Superior temporal gyrus (tissue), 1 donor: ENCODE results near the gene TAF7L.
"Not testable (repeated sequence)": the region's sequence is repeated elsewhere in the genome, so short reads cannot be mapped to it uniquely, and the experiment has no call there.

Source experiments
- DNase-seq: peaks from one replicate; pipeline ENCODE4 v3.0.0-alpha.2; 2016; ENCODE audit errors: extremely low spot score

Gene TAF7L, protein sequence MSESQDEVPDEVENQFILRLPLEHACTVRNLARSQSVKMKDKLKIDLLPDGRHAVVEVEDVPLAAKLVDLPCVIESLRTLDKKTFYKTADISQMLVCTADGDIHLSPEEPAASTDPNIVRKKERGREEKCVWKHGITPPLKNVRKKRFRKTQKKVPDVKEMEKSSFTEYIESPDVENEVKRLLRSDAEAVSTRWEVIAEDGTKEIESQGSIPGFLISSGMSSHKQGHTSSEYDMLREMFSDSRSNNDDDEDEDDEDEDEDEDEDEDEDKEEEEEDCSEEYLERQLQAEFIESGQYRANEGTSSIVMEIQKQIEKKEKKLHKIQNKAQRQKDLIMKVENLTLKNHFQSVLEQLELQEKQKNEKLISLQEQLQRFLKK

DNA sequence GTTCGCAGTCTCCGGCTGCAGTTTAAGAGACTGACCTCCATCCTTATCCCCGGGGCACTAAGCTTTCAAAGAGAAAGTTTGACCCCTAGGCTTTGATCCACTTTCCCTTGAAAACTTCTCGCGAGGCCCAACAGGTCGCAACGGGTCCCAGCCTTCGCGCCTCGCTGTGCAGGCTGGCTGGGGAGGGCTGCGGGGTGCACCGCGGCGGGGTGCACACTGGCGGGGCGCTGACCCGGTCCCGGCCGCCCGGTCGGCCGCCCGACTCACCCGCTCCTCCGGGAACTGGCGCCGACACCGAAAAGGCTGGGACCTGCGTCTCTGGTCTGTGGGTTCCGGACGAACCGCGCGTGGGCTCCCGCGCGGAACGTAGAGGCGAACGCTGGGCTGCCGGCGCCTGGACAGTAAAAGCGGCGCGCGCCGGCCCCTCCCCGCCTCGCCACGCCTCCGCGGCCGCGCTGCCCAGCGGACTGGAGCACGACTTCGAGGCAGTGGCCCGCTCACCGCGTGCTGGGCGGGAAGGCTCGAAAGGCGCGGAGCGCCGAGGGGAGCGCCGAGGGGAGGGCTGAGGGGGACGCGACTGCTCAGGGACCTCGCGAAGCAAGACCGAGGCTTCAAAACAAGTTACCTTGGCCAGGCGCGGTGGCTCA is at the start of gene TAF7L:
TSS of gene TAF7L (minus strand) at position 378 of the 647 bp plus-strand sequence. CDS start 3,791 bp downstream, outside the sequence.
- DNase-seq, result no peak

DNA sequence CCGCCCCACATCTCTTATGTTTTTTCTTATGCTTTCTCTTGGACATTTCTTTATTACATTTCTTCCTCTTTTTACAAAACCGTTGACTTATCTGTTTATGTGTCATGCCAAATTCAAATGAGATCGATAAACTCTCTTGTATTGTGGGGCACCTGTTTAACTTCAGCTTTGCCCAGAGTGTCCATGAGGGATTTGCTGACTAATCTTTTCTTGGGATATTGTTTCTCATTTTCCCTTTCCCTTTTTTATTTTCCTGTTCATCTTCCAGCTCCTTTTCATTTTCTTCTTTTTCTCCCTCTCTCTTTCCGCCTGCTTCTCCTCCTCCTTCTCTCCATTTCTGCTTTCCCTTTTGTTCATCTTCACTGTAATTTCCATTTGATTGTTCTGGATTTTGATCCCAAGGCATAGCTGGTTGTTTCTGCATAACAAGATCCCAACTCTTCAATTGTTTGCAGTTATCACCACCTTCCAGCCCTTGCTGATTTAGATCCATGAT is 46.7 kb upstream of the TAF7L start:
- DNase-seq, result no peak

DNA sequence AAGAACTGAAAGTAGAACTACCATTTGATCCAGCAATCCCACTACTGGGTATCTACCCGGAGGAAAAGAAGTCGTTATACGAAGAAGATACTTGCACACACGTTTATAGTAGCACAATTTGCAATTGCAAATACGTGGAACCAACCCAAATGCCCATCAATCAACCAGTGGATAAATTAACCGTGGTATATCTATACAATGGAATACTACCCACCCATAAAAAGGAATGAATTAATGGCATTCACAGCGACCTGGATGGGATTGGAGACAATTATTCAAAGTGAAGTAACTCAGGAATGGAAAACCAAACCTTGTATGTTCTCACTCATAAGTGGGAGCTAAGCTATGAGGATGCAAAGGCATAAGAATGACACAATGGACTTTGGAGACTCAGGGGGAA is 43.2 kb upstream of the TAF7L start:
- not testable (repeated sequence) for DNase-seq

DNA sequence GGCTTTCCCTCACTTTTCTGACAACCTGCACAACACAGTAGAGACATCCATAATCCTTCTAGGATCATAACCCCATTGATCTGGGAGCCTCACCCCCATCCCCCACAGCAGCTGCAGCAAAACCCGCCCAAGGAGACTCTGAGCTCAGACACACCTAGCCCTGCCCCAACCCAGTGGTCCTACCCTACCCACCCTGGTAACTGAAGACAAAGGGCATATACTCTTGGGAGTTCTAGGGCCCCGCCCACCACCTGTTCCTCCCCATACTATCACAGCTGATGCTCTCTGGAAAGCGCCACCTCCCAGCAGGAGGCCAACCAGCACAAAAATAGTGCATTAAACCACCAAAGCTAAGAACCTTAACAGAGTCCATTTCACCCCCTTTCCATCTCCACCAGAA is 35.5 kb upstream of the TAF7L start:
- DNase-seq, result not testable (repeated sequence)

DNA sequence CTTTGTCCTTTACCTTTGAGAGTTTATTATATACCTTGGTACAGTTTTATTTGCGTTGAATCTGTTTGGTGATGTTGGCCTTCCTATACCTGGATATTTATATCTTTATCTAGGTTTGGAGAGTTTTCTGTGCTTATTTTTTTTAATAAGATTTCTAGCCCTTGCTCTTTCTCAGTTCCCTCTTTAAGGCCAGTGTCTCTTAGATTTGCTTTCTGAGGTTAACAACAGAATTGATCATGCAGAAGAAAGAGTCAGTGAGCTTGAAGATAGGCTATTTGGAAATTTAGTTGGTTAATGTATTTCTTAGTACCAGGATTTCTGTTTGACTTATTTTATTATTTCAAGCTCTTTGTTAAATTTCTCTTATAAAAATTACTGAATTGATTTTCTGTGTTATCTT is 12.7 kb upstream of the TAF7L start:
- DNase-seq, result no peak

DNA sequence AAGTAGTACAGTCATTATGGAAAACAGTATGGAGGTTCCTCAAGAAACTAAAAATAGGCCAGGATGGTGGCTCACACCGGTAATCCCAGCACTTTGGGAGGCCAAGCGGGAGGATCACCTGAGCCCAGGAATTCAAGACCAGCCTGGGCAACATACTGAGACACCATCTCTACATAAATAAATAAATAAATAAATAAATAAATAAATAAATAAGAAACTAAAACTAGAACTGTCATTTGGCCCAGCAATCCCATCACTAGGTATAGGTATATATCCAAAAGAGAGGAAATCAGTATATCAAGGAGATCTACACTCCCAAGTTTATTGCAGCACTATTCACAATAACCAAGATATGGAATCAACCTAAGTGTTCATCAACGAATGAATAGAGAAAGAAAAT is 4.5 kb upstream of the TAF7L start:
- DNase-seq, result not testable (repeated sequence)

DNA sequence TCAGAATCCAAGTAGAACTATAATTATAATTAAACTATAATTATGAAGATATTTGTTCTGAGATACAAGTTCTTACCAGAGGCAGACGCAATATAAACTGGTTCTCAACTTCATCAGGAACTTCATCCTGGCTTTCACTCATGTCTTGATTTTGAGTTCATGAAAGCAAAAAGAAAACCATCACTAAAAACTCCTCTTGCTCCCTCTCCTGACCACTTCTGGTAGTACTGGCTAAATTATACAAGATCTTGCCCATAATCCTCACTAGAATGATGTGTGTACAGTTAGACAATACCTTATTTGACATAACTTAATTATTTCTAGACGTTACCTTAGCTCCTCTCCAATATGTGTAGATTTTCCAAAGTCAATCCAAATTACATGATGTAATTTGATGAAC is 3.7 kb downstream of the TAF7L start:
- peak; percentile 67 for DNase-seq

DNA sequence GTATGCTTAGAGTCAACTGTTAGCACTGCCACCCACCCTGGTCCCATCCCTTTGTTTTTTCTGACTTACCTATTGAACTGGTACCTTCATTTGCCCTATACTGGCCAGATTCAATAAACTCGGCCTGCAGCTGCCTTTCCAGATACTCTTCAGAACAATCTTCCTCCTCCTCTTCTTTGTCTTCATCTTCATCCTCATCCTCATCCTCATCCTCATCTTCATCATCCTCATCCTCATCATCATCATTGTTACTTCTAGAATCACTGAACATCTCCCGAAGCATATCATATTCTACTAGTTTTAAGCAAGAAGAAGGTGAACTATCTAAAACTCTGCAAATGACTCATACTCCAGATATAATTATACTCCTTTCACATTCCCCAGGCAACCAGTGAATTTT is 14.9 kb downstream of the TAF7L start:
- no peak for DNase-seq

DNA sequence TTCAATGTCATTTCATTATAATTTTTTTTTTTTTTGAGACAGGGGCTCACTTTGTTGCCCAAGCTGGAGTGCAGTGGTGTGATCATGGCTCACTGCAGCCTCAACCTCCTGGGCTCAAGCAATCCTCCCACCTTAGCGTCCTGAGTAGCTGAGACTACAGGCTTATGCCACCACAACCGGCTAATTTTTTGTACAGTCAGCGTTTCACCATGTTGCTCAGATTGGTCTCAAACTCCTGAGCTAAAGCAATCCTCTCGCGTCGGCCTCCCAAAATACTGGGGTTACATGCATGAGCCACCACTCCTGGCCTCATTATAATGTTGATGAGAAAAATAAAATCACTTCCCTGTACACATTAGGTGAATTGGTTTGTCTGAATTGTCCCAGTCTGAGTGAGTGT is 16.9 kb downstream of the TAF7L start:
- no peak for DNase-seq

DNA sequence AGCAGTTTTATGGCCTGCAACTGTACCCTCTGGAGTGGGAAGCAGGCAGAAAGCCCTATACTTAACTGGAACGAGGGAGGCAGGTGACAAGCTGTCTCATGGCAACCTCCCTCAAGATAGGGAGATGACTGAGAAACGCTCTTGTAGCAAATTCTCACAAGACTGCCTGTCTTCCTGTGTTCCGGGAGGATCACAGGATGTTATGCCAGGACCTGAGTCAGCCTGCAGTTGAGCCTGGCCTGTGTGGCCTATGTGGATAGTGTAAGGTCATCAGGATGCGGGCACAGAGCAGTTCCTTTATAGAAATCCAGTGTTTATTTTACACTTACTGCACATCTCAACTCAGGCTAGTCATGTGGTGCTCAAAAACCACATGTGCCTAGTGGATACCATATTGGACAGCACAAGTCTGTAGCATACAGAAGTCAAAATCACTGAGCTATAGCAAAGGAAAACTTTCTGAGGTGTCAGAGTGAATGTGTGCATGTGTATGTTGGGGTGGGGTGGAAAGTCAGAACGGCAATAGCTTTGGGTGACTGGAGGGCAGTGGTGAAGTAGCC is 25.2 kb downstream of the TAF7L start:
- DNase-seq, result no peak

DNA sequence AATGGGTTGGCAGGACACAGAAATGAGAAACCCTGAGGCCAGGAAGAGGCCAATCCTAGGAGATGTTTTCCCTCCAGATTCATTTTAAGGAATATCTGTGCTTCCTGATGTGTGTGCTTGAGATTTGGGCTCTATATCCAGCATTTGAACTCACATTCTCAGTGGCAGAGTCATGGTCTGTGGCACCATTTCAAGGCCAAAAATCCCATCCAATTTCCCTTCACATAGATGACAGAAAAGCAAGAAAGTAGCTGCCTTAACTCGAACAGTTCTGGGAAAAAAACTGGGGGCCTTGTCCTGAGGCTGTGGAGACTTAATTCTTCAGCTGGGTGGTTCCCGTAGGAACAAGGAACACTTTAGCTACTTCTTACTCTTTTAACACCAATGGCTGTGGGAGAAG is 27.4 kb downstream of the TAF7L start:
- no peak for DNase-seq

DNA sequence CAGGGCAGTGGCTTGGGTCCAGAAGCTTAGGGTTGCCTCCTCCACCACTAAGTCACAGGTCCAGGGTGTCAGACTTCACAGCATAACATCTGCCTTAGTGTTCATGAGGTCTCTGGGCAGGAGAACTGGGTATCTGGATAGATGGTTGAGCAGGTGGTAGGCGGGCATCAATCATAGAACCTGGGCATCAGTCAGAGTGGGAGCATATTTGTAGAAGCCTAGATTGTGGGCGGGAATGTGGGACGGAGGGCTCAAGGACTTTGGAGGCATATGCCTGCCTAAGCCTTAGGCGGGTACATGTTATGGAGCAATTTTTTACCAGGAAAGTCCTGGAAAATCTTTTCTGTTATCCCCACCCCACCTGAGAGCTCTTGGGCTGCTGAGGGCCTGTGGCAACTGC is 28.5 kb downstream of the TAF7L start:
- no peak for DNase-seq

DNA sequence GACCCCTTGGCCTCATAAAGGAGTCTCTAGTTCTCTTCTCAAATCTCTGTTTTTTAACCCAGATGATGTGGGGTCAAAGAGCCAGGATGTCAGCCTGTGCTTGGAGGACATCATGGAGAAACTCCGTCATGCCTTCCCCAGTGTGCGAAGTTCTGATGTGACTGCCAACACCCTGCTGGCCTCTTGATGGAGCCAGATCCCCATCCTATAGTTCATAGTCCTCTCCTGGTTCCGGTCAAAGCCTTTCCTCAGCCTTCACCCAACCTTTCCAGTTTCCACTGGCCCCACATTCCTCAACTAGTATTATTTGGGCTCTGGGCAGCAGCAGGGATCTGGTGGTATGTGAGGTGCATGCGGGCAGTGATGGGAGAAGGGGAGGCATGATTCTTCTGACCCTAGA is 30.7 kb downstream of the TAF7L start:
- DNase-seq, result no peak

DNA sequence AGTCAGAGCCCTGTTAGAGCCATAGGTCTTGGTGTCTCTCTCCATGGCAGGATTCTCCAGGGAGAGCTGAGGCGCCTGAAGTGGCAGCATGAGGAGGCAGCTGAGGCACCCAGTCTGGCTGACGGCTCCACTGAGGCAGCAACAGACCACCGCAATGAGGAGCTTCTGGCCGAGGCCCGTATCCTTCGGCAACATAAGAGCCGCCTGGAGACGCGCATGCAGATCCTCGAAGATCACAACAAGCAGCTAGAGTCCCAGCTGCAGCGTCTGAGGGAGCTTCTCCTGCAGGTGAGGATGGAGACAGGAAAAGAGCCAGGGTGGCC is 32.9 kb downstream of the TAF7L start:
- no peak for DNase-seq

DNA sequence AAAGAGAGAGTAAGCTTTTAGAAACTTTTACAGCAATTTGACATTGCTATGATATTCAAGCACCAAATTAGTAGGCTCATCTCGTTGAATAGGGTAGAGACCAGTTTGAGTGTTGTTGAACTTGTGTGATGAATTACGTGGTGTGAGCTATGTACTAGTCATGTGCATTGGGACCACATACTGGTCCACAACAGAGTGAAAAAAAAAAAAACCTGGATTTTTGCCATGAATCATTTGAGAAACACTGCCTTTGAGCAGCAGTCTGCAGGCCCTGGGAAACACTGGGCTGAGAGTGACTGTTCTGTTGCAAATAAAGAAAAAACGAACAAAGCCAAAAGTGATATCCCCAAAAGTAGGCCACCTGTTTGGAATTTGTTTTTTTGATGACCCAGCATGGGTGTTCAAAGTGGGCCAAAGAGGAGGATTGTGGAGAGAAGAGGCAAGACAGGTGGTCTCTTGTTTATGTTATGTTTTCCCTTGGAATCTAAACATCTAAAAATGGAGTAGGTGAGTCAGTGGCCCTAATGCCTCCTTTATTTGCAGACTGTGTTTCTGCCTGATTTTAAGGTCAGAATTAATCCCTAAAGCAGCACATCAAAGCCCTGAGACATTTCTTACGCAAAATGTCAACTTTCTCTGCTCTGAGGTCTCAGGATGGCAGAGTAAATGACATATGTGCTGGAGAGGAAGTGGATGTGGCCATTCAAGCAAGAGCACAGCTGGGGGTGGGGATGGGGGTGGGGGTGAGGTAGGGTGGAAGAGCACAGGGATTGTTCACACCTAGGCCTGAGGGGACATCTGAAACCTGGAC is 33.5 kb downstream of the TAF7L start:
- DNase-seq, result no peak

DNA sequence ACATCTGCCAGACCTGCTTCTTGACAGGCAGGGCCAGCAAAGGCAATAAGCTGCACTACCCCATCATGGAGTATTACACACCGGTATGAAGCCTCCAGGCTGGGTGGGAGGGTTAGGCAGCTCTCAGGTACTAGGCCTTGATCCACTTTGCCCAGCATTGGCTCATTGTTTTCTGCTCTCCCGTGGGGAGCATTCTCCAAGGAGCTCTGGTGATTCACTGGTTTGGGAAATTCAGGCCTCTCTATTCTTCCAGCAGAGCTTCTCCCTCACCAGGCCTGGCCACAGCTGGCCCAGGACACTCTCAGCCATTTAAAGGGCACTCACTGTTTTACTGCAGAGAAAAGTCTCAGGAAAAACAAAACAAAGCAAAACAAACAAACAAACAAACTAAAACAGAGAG is 38.5 kb downstream of the TAF7L start:
- DNase-seq, result no peak

DNA sequence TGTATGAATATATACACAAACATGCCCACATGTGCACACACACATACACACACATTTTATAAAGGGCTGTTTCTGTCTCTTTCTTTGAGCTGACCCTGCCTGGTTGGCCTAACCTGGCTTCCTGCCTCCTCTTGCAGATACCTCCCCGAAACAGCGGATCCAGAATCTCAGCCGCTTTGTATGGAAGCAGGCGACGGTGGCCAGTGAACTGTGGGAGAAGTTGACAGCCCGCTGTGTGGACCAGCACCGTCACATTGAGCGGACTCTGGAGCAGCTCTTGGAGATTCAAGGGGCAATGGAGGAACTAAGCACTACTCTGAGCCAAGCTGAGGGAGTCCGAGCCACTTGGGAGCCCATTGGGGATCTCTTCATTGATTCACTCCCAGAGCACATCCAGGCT is 49.6 kb downstream of the TAF7L start:
- no peak for DNase-seq

DNA sequence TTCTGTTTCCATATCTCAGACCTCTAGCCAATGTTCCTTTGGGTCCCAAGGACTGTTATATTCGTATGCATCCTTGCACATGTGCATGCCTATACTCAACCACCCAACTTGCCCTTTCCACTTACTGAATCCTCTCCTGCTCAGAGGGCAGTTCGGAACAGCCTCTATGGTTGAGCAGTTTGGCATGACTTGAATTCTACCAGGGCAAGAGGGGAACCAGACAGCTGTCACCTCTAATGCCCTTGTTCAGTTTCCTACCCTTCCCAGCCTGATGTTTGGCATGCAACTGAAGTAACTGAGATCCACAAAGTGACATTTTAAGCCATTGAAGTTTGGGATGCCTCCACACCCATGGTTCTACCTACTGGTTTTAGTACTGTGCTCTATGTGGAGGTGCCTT is 54.1 kb downstream of the TAF7L start:
- DNase-seq, result no peak

DNA sequence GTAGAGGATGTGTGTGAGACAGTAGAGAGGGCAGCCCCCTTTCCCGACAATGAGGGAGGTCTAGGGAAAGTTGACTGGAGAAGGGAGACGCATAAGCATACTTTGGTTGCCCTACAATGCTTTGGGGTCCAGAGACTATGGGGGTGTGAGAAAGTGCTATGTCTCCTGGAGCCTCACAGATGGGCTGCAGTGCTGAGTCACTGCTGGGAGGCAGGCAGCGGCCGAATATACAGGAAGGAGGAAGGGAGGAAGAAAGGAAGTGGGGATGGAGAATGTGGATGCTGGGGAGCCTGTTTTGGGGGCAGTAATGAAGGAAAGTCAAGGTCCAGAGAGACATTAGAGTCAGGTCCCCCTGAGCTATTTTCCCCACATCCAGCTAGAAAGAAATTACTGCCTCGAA is 58.8 kb downstream of the TAF7L start:
- no peak for DNase-seq

DNA sequence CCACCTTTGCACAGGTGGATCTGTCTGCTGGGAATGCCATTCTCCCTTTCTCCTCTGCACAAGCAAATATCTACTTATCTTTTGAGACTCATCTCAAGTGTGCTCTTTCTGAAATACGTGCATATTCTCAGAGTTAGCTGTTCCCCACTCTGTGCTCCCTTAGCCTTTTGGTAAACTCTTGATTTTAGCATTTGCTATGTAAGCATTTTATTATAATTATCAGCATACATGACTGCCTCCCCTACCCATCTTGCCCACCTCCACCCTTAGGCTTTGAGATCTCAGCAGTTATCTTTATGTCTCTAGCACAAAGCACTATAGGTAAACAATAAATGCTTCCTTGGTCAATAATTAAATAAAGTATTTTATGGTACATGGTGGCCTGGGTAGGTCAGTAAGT is 60.1 kb downstream of the TAF7L start:
- DNase-seq, result no peak

DNA sequence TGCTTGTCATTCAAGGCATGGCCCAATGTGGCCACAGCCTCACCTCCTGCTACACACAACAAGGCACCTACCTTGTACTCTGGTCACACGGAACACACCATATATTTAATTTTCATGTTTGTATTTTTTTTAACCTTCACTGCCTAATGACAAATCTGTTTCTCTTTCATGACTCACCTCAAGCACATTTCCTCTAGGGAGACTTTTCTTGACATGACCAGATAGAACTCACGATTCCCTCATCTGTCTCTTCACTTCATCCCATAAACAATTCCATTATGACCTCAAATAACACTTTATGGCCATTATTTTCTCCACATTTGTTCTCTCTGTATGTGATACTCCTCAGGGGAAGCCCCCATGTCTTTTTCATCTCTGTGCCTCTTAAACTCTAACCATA is 60.5 kb downstream of the TAF7L start:
- no peak for DNase-seq

DNA sequence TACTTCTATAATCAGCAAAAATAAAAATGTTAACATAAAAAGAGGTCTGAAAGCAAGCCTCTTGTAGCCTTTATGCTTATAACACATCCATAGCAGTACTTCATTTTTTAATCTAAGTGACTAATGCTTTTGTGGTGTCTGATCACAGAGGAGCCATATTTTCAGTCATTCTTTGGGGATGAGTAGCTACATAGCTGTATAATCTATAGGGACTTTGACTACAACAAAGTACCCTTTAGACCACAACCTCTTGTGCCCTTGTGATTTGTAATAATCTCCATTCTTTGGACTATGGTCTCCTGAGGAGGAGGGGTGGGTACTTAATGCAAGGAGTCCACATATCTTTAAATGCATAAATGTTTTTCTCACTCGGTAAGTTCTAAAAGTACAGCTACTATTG is 62.0 kb downstream of the TAF7L start:
- DNase-seq, result no peak
